Measurements from ENCODE around the gene AP2A2.
A peak's percentile ranks its signal among the peaks of the same experiment; 100 is the strongest.

Gene AP2A2

DNA sequence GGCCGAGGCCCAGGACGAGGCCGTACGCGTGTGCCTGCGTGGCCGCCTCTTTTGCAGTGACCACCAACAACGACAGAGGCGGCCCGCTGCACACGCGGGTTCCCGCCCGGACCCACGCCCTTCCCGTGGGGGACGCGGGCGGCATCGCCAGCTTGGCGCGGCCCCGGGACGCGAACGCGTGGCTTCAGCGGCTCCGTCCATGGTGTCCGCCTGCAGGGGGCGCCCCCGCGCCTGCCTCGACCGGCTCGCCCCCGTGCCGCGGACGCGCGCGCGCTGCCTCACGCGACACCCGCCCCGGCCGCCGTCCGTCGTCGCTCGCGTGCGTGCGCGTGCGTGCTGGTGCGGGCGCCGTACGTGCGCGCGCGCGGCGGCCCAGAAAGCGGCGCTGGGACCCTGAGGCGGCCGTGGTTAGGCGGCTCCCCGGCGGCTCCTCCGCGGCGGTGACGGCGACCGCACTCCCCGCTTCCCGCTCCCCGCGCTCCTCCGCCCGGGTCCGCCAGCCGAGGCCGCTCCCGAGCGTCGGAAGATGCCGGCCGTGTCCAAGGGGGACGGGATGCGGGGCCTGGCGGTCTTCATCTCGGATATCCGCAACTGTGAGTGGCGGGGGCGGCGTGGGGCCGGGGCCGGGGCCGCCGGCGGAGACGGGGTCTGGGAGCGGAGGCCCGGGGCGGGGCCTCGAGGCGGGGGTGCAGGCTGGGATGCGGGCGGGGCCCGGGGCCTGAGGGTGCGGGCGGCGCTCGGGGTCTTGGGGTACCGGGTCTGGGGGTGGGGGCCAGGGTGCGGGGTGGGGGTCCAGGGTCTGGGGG lies at the start of gene AP2A2:
TSS of gene AP2A2 (plus strand) at position 375 of the 806 bp plus-strand sequence. CDS start at position 527, 152 bp downstream.
- H3K36me3 ChIP-seq (ENCODE audit: insufficient read depth, low read length) = no peaks in the 10 kb centered on the region
- H3K4me3 ChIP-seq (ENCODE audit: low read length, poor library complexity, severe bottlenecking) = peak within 1 kb of the TSS; percentile 78
- peak within 1 kb of the TSS; percentile 74 for H3K9ac ChIP-seq (ENCODE audit: low read depth, low read length, poor library complexity, severe bottlenecking)
- no peak within 1 kb of the TSS; the same call in 1 of the 2 replicates for H2AFZ ChIP-seq (ENCODE audit: low read length)
- peaks cover 49% of the 10 kb centered on the region for H3K79me2 ChIP-seq (ENCODE audit: insufficient read depth, low read length)
- no peaks in the 10 kb centered on the region for H3K27me3 ChIP-seq (ENCODE audit: insufficient read depth, low read length, poor library complexity, severe bottlenecking)
- H3K4me1 ChIP-seq (ENCODE audit: insufficient read depth, low read length, poor library complexity, severe bottlenecking) = peaks cover 39% of the 10 kb centered on the region
- TF ChIP-seq, protein P1, sequence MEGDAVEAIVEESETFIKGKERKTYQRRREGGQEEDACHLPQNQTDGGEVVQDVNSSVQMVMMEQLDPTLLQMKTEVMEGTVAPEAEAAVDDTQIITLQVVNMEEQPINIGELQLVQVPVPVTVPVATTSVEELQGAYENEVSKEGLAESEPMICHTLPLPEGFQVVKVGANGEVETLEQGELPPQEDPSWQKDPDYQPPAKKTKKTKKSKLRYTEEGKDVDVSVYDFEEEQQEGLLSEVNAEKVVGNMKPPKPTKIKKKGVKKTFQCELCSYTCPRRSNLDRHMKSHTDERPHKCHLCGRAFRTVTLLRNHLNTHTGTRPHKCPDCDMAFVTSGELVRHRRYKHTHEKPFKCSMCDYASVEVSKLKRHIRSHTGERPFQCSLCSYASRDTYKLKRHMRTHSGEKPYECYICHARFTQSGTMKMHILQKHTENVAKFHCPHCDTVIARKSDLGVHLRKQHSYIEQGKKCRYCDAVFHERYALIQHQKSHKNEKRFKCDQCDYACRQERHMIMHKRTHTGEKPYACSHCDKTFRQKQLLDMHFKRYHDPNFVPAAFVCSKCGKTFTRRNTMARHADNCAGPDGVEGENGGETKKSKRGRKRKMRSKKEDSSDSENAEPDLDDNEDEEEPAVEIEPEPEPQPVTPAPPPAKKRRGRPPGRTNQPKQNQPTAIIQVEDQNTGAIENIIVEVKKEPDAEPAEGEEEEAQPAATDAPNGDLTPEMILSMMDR (conservative IDR thresholded peaks at IDR 0.05; ENCODE audit: low read length) = peak; percentile 50
- TF ChIP-seq EZH2phosphoT487 (IDR thresholded peaks at IDR 0.05; ENCODE audit: borderline replicate concordance) = no peak
- H3K9me3 ChIP-seq (ENCODE audit: insufficient read depth, low read depth, low read length) = no peaks in the 10 kb centered on the region
- H3K4me2 ChIP-seq (ENCODE audit: low read depth, low read length, poor library complexity, severe bottlenecking) = peak within 1 kb of the TSS; percentile 97
- no peaks in the 10 kb centered on the region for H3K9me2 ChIP-seq (replicated peaks; ENCODE audit: low read depth, low read length)
- H3F3A ChIP-seq (ENCODE audit: low read depth) = peaks cover 10% of the 10 kb centered on the region
- peaks cover 34% of the 10 kb centered on the region for H4K20me1 ChIP-seq (ENCODE audit: insufficient read depth, low read length, poor library complexity, severe bottlenecking)

DNA sequence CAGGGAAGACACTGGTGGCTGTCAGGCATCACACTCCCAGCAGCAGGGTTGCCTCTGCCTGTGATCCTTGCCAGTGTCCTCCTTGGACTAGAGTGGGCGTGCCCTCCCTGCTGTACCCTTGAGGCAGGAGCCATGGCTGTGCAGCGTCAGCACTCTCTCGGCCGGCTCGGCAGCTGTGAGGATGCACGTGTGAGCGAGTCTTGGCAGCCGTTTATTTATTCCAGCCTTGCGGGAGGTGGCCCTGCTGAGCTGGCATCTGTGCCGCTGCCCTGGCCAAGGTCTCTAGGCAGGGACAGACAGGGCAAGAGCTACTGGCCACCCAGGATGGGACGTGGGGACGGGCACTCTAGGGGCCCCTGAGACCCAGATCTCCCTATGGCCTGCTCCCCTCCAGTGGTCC lies 49.1 kb upstream of the AP2A2 start:
- TF ChIP-seq, protein P1 (conservative IDR thresholded peaks at IDR 0.05; ENCODE audit: low read length) = no peak
- TF ChIP-seq EZH2phosphoT487 (IDR thresholded peaks at IDR 0.05; ENCODE audit: borderline replicate concordance) = no peak
- peaks cover 3% of the 10 kb centered on the region; the same call in 1 of the 2 replicates for H3K36me3 ChIP-seq (ENCODE audit: insufficient read depth, low read length)
- H3K9me2 ChIP-seq (replicated peaks; ENCODE audit: low read depth, low read length) = no peaks in the 10 kb centered on the region
- no peaks in the 10 kb centered on the region for H3K9me3 ChIP-seq (ENCODE audit: insufficient read depth, low read depth, low read length)
- no peaks in the 10 kb centered on the region for H4K20me1 ChIP-seq (ENCODE audit: insufficient read depth, low read length, poor library complexity, severe bottlenecking)
- H3K9ac ChIP-seq (ENCODE audit: low read depth, low read length, poor library complexity, severe bottlenecking) = no peak overlapping the region
- H3K4me1 ChIP-seq (ENCODE audit: insufficient read depth, low read length, poor library complexity, severe bottlenecking) = no peaks in the 10 kb centered on the region
- H3K79me2 ChIP-seq (ENCODE audit: insufficient read depth, low read length) = no peaks in the 10 kb centered on the region
- no peak overlapping the region for H3K4me2 ChIP-seq (ENCODE audit: low read depth, low read length, poor library complexity, severe bottlenecking)
- H3F3A ChIP-seq (ENCODE audit: low read depth) = no peaks in the 10 kb centered on the region
- H2AFZ ChIP-seq (ENCODE audit: low read length) = no peak overlapping the region
- H3K4me3 ChIP-seq (ENCODE audit: low read length, poor library complexity, severe bottlenecking) = no peak overlapping the region
- H3K27me3 ChIP-seq (ENCODE audit: insufficient read depth, low read length, poor library complexity, severe bottlenecking) = no peaks in the 10 kb centered on the region

DNA sequence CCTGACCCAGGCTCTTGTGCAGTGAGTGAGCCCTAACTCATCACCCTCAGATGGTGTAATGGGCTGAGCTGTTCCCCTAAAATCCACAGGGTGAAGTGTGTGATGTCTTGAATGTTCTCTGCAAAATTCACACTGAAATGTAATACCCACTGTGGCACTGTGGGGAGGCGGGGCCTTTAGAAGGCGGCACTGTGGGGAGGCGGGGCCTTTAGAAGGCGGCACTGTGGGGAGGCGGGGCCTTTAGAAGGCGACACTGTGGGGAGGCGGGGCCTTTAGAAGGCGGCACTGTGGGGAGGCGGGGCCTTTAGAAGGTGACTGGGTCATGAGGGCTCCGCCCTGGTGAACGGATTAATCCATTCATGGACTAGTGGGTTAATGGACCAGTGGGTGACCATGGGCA lies 48.1 kb upstream of the AP2A2 start:
- no peaks in the 10 kb centered on the region for H3F3A ChIP-seq (ENCODE audit: low read depth)
- peaks cover 3% of the 10 kb centered on the region; the same call in 1 of the 2 replicates for H3K36me3 ChIP-seq (ENCODE audit: insufficient read depth, low read length)
- no peaks in the 10 kb centered on the region for H3K79me2 ChIP-seq (ENCODE audit: insufficient read depth, low read length)
- H3K4me2 ChIP-seq (ENCODE audit: low read depth, low read length, poor library complexity, severe bottlenecking) = no peak overlapping the region
- H3K4me1 ChIP-seq (ENCODE audit: insufficient read depth, low read length, poor library complexity, severe bottlenecking) = no peaks in the 10 kb centered on the region
- no peak overlapping the region for H2AFZ ChIP-seq (ENCODE audit: low read length)
- H4K20me1 ChIP-seq (ENCODE audit: insufficient read depth, low read length, poor library complexity, severe bottlenecking) = no peaks in the 10 kb centered on the region
- no peaks in the 10 kb centered on the region for H3K27me3 ChIP-seq (ENCODE audit: insufficient read depth, low read length, poor library complexity, severe bottlenecking)
- H3K9me3 ChIP-seq (ENCODE audit: insufficient read depth, low read depth, low read length) = no peaks in the 10 kb centered on the region
- no peaks in the 10 kb centered on the region for H3K9me2 ChIP-seq (replicated peaks; ENCODE audit: low read depth, low read length)
- H3K4me3 ChIP-seq (ENCODE audit: low read length, poor library complexity, severe bottlenecking) = no peak overlapping the region
- no peak overlapping the region for H3K9ac ChIP-seq (ENCODE audit: low read depth, low read length, poor library complexity, severe bottlenecking)
- TF ChIP-seq, protein P1 (conservative IDR thresholded peaks at IDR 0.05; ENCODE audit: low read length) = no peak
- no peak for TF ChIP-seq EZH2phosphoT487 (IDR thresholded peaks at IDR 0.05; ENCODE audit: borderline replicate concordance)

Data from Loucy (cell line).